Measurements from ENCODE around the gene ARL2.

GRCh38 chr11:65008873-65009272 lies 5.1 kb upstream of the ARL2 start:
- TF ChIP-seq, protein P1, sequence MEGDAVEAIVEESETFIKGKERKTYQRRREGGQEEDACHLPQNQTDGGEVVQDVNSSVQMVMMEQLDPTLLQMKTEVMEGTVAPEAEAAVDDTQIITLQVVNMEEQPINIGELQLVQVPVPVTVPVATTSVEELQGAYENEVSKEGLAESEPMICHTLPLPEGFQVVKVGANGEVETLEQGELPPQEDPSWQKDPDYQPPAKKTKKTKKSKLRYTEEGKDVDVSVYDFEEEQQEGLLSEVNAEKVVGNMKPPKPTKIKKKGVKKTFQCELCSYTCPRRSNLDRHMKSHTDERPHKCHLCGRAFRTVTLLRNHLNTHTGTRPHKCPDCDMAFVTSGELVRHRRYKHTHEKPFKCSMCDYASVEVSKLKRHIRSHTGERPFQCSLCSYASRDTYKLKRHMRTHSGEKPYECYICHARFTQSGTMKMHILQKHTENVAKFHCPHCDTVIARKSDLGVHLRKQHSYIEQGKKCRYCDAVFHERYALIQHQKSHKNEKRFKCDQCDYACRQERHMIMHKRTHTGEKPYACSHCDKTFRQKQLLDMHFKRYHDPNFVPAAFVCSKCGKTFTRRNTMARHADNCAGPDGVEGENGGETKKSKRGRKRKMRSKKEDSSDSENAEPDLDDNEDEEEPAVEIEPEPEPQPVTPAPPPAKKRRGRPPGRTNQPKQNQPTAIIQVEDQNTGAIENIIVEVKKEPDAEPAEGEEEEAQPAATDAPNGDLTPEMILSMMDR (IDR thresholded peaks at IDR 0.05 in 8 of 11, conservative IDR thresholded peaks at IDR 0.05 in 3 of 11): no peak
- TF ChIP-seq POLR2AphosphoS5 (IDR thresholded peaks at IDR 0.05): no peak
